Amygdala (tissue), 56 donors: ENCODE results near the gene COX7C.
"Not testable (repeated sequence)": the region's sequence is repeated elsewhere in the genome, so short reads cannot be mapped to it uniquely, and the experiment has no call there.

Experiments
- DNase-seq, 56 donors: peaks; one replicate each; lab custom pipeline; 2025; lab: John Stamatoyannopoulos, UW

COX7C gene

GRCh38 chr5:86660771-86661170, 43.0 kb downstream of the COX7C start:
- not testable (repeated sequence) for DNase-seq

- DNase-seq, result no peak
Observed at GRCh38 chr5:86664173-86664572, 46.4 kb downstream of the COX7C start.

DNA sequence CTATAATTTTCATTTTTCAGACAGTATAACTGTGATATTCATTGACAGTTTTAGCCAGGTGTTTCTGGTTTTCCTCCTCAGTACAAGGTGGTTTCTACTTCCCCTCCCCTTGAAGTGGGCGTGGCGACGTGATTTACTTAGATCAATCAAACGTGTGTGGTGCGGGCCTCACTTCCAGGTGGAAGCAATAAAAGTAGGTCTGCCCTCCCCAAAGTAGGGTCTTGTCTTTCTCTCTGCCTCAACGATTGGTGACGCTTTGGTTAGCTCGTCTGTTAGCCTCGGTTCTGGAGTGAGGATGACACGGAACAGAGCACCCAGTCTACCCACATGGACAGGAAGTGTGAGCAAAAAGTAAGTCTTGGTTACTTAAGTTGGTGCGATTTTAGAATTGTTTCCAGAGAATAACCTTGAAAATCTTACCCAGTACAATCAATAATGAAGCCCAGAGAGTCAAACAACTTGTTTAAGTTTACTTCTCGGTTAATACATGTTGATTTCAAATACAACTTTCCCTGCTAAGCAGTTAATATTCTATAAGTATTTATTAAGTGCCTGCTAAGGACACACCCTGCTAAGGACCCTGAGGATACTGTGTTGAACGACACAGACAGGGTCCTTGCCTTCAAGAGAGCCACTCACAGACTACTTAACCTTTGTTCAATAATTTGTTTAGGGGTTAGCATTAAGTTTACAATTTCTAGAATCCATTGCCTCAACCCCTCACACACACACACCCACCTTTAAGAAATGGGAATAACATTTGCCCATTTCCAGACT, 48.4 kb downstream of the COX7C start:
- DNase-seq, result no peak

GRCh38 chr5:86666981-86667380, 49.2 kb downstream of the COX7C start:
- DNase-seq, result no peak
